Loucy (cell line): ENCODE measurements around the gene SIX4.

Source experiments
- H2AFZ ChIP-seq: fragments of 200-600 bp; sonication (generic); 2 replicates; pipeline ENCODE4 v1.6.0; 2016; ENCODE audit warnings: antibody characterized with exemption, mild to moderate bottlenecking, low read length, moderate library complexity
- H3F3A ChIP-seq: fragments of 200-600 bp; 2 replicates; pipeline ENCODE4 v1.6.0; 2016; ENCODE audit warnings: antibody characterized with exemption, low read depth, mild to moderate bottlenecking
- H3K27me3 ChIP-seq: fragments of 200-600 bp; sonication (generic); 2 replicates; pipeline ENCODE4 v1.6.1; 2014; ENCODE audit warnings: low read length, mild to moderate bottlenecking; ENCODE audit not compliant: insufficient read depth, poor library complexity, severe bottlenecking
- H3K36me3 ChIP-seq: fragments of 200-600 bp; sonication (generic); 2 replicates; pipeline ENCODE4 v1.6.1; 2016; ENCODE audit warnings: low read length; ENCODE audit not compliant: insufficient read depth
- H3K4me1 ChIP-seq: fragments of 200-600 bp; sonication (generic); 2 replicates; pipeline ENCODE4 v1.5.1; 2014; ENCODE audit warnings: low read length, mild to moderate bottlenecking; ENCODE audit not compliant: insufficient read depth, poor library complexity, severe bottlenecking
- H3K4me2 ChIP-seq: fragments of 200-600 bp; sonication (generic); 2 replicates; pipeline ENCODE4 v1.6.0; 2014; ENCODE audit warnings: antibody characterized with exemption, low read length, low read depth, mild to moderate bottlenecking; ENCODE audit not compliant: poor library complexity, severe bottlenecking
- H3K4me3 ChIP-seq: fragments of 200-600 bp; sonication (generic); 2 replicates; pipeline ENCODE4 v1.5.1; 2014; ENCODE audit warnings: low read length, mild to moderate bottlenecking, mixed read lengths; ENCODE audit not compliant: poor library complexity, severe bottlenecking
- H3K79me2 ChIP-seq: fragments of 200-600 bp; sonication (generic); 2 replicates; pipeline ENCODE4 v1.6.1; 2014; ENCODE audit warnings: low read length; ENCODE audit not compliant: insufficient read depth
- H3K9ac ChIP-seq: fragments of 200-600 bp; sonication (generic); 2 replicates; pipeline ENCODE4 v1.6.0; 2014; ENCODE audit warnings: mild to moderate bottlenecking, low read depth, low read length, moderate library complexity; ENCODE audit not compliant: poor library complexity, severe bottlenecking
- H3K9me2 ChIP-seq: fragments of 200-600 bp; sonication (generic); replicated peaks from 2 replicates; pipeline ENCODE4 v1.6.1; 2016; ENCODE audit warnings: low read depth, low read length, mixed read lengths
- H3K9me3 ChIP-seq: fragments of 200-600 bp; sonication (generic); 2 replicates; pipeline ENCODE4 v1.6.1; 2014; ENCODE audit warnings: mild to moderate bottlenecking, antibody characterized with exemption, low read length, low read depth; ENCODE audit not compliant: insufficient read depth
- H4K20me1 ChIP-seq: fragments of 200-600 bp; sonication (generic); 2 replicates; pipeline ENCODE4 v1.6.0; 2014; ENCODE audit warnings: antibody characterized with exemption, low read length, mild to moderate bottlenecking; ENCODE audit not compliant: insufficient read depth, poor library complexity, severe bottlenecking
- CTCF ChIP-seq: fragments of 200-600 bp; sonication (generic); conservative IDR thresholded peaks from 2 replicates; pipeline ENCODE4 v1.5.1; 2014; ENCODE audit warnings: mild to moderate bottlenecking, antibody characterized with exemption, low read length
- EZH2phosphoT487 ChIP-seq: fragments of 200-600 bp; IDR thresholded peaks from 2 replicates; pipeline ENCODE4 v1.6.1; 2018; ENCODE audit warnings: antibody characterized with exemption, mild to moderate bottlenecking, moderate library complexity, borderline replicate concordance

Gene SIX4

GRCh38 chr14:60710494-60710893, 13.7 kb downstream of the SIX4 start:
- TF ChIP-seq CTCF (no peak), EZH2phosphoT487 (no peak)
- H3K4me1 ChIP-seq = no peaks in the 10 kb centered on the region
- H3K9ac ChIP-seq = no peak overlapping the region
- no peaks in the 10 kb centered on the region for H3K9me2 ChIP-seq
- no peak overlapping the region for H3K4me3 ChIP-seq
- H2AFZ ChIP-seq = no peak overlapping the region
- H3K79me2 ChIP-seq = no peaks in the 10 kb centered on the region
- H3F3A ChIP-seq = no peaks in the 10 kb centered on the region
- no peaks in the 10 kb centered on the region for H3K36me3 ChIP-seq
- no peaks in the 10 kb centered on the region for H3K27me3 ChIP-seq
- H3K4me2 ChIP-seq = no peak overlapping the region
- no peaks in the 10 kb centered on the region for H3K9me3 ChIP-seq
- H4K20me1 ChIP-seq = peaks cover 3% of the 10 kb centered on the region

GRCh38 chr14:60707858-60708257, 16.3 kb downstream of the SIX4 start:
- TF ChIP-seq EZH2phosphoT487 (no peak), CTCF (no peak)
- no peaks in the 10 kb centered on the region for H3K79me2 ChIP-seq
- H3K4me1 ChIP-seq = no peaks in the 10 kb centered on the region
- no peak overlapping the region for H2AFZ ChIP-seq
- peaks cover 3% of the 10 kb centered on the region for H4K20me1 ChIP-seq
- no peaks in the 10 kb centered on the region for H3F3A ChIP-seq
- no peaks in the 10 kb centered on the region for H3K27me3 ChIP-seq
- H3K9me3 ChIP-seq = no peaks in the 10 kb centered on the region
- H3K36me3 ChIP-seq = no peaks in the 10 kb centered on the region
- H3K9me2 ChIP-seq = no peaks in the 10 kb centered on the region
- no peak overlapping the region for H3K4me3 ChIP-seq
- no peak overlapping the region for H3K9ac ChIP-seq
- no peak overlapping the region for H3K4me2 ChIP-seq

DNA sequence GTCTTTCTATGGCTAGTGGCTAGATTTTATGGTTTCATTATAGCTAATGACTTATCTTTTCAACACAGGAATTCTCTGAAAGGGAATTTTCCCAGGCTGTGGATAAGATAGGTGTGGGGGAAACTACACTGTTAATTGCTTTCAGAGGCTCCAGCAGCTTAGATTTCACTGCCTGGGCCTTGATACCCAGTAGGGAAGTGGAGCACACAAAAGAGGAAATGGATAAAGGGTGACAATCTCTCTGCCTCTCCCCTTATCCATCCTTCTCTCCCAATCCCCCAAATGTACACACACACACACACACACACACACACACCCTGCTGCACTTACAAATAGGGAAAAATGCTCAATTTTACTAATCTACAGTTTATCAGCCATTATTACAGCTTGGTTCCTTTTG, 19.1 kb downstream of the SIX4 start:
- Histone ChIP-seq H3K9ac (no peak overlapping the region), H3K79me2 (no peaks in the 10 kb centered on the region), H4K20me1 (no peaks in the 10 kb centered on the region), H3K36me3 (no peaks in the 10 kb centered on the region), H3K27me3 (no peaks in the 10 kb centered on the region), H3K9me2 (no peaks in the 10 kb centered on the region), H3K9me3 (peaks cover 11% of the 10 kb centered on the region; the same call in 1 of the 2 replicates), H3K4me1 (no peaks in the 10 kb centered on the region), H2AFZ (no peak overlapping the region), H3F3A (no peaks in the 10 kb centered on the region), H3K4me3 (no peak overlapping the region), H3K4me2 (no peak overlapping the region)
- TF ChIP-seq CTCF (no peak), EZH2phosphoT487 (no peak)
